Tibial artery (tissue), 4 donors: Measurements from ENCODE around the gene TMTC2.

Experiments
- DNase-seq, 2 donors: peaks; one replicate each; pipeline ENCODE4 v3.0.0-alpha.2; 2019
- H3K27ac ChIP-seq, 2 donors: fragments of 200-600 bp; sonication (generic) in 1 of 2; 1 replicate in 1 of 2; 2 replicates in 1 of 2; pipeline ENCODE4 v1.5.1; 2018 to 2019; ENCODE audit warnings: mild to moderate bottlenecking in 1 of 2
- H3K27me3 ChIP-seq, 2 donors: fragments of 200-600 bp; sonication (generic) in 1 of 2; one replicate each; pipeline versions ENCODE4 v1.5.1 to v1.6.0; 2016 to 2019
- H3K36me3 ChIP-seq, 3 donors: fragments of 200-600 bp; sonication (generic) in 2 of 3; one replicate each; pipeline ENCODE4 v1.5.1; 2016 to 2019; ENCODE audit warnings: mild to moderate bottlenecking in 2 of 3
- H3K4me1 ChIP-seq, 4 donors: fragments of 200-600 bp; sonication (generic) in 2 of 4; 1 replicate in 3 of 4; 2 replicates in 1 of 4; pipeline ENCODE4 v1.5.1; 2016 to 2019
- H3K4me3 ChIP-seq, 2 donors: fragments of 200-600 bp; sonication (generic) in 1 of 2; 1 replicate in 1 of 2; 2 replicates in 1 of 2; pipeline ENCODE4 v1.5.1; 2018 to 2019; ENCODE audit warnings: mild to moderate bottlenecking in 2 of 2
- H3K9me3 ChIP-seq, 3 donors: fragments of 200-600 bp; sonication (generic) in 1 of 3; one replicate each; pipeline ENCODE4 v1.5.1; 2016 to 2019
- intact Hi-C: fragments of 100-400 bp; cut with DNase I; formaldehyde crosslinking; loops from one replicate; pipeline ENCODE4 v1.15.0; 2023; ENCODE audit warnings: low total_unique reads
- TF ChIP-seq, protein P1 (sequence below), 2 experiments: fragments of 200-600 bp in 1 of 2; fragments of 450-650 bp in 1 of 2; IDR thresholded peaks; one replicate each; pipeline ENCODE4 v1.5.1; 2017 to 2019; ENCODE audit warnings: antibody characterized with exemption in 2 of 2, mild to moderate bottlenecking in 1 of 2, moderate library complexity in 1 of 2

The TMTC2 gene

DNA sequence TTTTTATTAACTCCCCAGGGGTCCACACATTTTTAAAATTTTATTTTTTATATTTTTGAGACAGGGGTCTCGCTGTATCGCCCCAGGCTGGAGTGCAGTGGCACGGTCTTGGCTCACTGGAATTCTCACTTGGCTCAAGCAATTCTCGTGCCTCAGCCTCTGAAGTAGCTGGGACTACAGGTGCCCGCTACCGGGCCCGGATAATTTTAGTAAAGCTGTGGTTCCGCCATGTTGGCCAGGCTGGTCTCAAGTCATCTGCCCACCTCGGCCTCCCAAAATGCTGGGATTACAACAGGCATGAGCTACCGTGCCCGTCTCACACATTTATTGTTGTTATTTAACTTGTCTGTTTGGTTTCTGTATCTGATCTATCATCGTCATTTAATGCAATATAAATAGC, 307.4 kb downstream of the TMTC2 start:
- H3K4me1 ChIP-seq = no peaks in the 10 kb centered on the region
- H3K4me3 ChIP-seq = no peak overlapping the region
- H3K27ac ChIP-seq = no peak overlapping the region
- no peaks in the 10 kb centered on the region for H3K27me3 ChIP-seq
- intact Hi-C loops = no loop called here
- H3K9me3 ChIP-seq = no peaks in the 10 kb centered on the region
- H3K36me3 ChIP-seq = no peaks in the 10 kb centered on the region
- DNase-seq = no peak
- TF ChIP-seq, protein P1, sequence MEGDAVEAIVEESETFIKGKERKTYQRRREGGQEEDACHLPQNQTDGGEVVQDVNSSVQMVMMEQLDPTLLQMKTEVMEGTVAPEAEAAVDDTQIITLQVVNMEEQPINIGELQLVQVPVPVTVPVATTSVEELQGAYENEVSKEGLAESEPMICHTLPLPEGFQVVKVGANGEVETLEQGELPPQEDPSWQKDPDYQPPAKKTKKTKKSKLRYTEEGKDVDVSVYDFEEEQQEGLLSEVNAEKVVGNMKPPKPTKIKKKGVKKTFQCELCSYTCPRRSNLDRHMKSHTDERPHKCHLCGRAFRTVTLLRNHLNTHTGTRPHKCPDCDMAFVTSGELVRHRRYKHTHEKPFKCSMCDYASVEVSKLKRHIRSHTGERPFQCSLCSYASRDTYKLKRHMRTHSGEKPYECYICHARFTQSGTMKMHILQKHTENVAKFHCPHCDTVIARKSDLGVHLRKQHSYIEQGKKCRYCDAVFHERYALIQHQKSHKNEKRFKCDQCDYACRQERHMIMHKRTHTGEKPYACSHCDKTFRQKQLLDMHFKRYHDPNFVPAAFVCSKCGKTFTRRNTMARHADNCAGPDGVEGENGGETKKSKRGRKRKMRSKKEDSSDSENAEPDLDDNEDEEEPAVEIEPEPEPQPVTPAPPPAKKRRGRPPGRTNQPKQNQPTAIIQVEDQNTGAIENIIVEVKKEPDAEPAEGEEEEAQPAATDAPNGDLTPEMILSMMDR (IDR thresholded peaks at IDR 0.05) = no peak

- TF ChIP-seq, protein P1 (IDR thresholded peaks at IDR 0.05) = no peak
- no peaks in the 10 kb centered on the region for H3K27me3 ChIP-seq
- H3K36me3 ChIP-seq = no peaks in the 10 kb centered on the region
- H3K9me3 ChIP-seq = no peaks in the 10 kb centered on the region
- H3K4me1 ChIP-seq = no peaks in the 10 kb centered on the region
- no peak overlapping the region for H3K4me3 ChIP-seq
- intact Hi-C loops = no loop called here
- DNase-seq = no peak
- H3K27ac ChIP-seq = no peak overlapping the region
Measured at GRCh38 chr12:82996168-82996812, 309.6 kb downstream of the TMTC2 start.

GRCh38 chr12:82998509-82998908, 311.8 kb downstream of the TMTC2 start:
- Histone ChIP-seq H3K27me3 (no peaks in the 10 kb centered on the region), H3K4me1 (no peaks in the 10 kb centered on the region), H3K27ac (no peak overlapping the region), H3K4me3 (no peak overlapping the region), H3K36me3 (no peaks in the 10 kb centered on the region), H3K9me3 (no peaks in the 10 kb centered on the region)
- TF ChIP-seq, protein P1 (IDR thresholded peaks at IDR 0.05) = no peak
- no peak for DNase-seq
- intact Hi-C loops = no loop called here

DNA sequence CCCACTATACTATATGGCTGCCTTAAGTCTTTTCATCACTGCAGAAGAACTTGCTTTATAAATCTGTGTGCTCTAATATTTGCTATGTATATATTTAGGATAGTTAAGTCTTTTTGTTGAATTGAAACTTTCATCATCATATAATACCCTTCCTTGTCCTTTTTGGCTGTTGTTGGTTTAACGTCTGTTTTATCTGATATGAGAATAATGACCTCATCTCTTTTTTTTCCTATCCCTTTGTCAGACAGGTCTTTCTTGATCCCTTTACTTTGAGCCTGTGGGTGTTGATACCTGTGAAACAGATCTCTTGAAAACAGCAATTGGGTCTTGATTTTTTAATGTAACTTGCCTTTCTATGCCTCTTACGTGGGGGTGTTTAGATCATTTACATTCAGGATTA, 316.3 kb downstream of the TMTC2 start:
- intact Hi-C loops = no loop called here
- H3K4me1 ChIP-seq = no peaks in the 10 kb centered on the region
- no peaks in the 10 kb centered on the region for H3K27me3 ChIP-seq
- no peak overlapping the region for H3K4me3 ChIP-seq
- DNase-seq = no peak
- H3K27ac ChIP-seq = no peak overlapping the region
- no peaks in the 10 kb centered on the region for H3K36me3 ChIP-seq
- TF ChIP-seq, protein P1 (IDR thresholded peaks at IDR 0.05) = no peak
- H3K9me3 ChIP-seq = no peaks in the 10 kb centered on the region

DNA sequence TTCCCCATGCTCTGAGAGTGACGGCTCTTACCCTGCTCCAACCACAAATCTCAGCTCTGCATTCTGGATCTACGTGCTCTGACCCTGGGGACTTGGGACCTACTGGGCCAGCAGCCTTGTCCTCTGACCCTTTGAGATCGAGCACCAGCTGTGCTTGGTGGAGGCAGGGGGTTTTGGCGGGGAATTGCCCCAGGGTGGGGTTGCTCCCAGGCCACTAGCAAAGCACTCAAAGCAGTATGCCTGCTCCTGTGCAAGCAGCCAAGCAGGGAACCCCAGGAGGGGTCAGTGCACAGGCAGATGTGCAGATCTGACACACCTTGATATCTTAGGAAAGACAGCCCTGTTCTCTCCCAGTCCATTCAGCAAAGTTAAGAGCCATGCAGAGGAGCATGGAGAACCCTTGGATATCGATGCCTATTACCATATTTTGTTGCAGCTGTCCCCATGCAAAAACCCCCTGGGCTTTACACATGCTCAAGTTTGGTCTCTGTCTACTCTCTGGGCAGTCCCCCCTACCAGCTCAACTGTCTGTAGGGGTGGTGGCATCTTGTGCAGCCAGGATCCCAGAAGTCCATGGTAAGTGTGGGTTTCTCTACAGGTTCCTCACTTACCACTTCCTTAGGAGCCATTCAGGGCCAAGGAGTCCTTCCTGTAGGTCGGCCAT, 319.0 kb downstream of the TMTC2 start:
- Histone ChIP-seq H3K36me3 (no peaks in the 10 kb centered on the region), H3K4me1 (no peaks in the 10 kb centered on the region), H3K27me3 (no peaks in the 10 kb centered on the region), H3K9me3 (no peaks in the 10 kb centered on the region), H3K27ac (no peak overlapping the region), H3K4me3 (no peak overlapping the region)
- TF ChIP-seq, protein P1 (IDR thresholded peaks at IDR 0.05) = no peak
- DNase-seq = no peak
- intact Hi-C loops = no loop called here
